ENCODE measurements around the gene HRH4. TPM values are rescaled to one million over a fixed set of nuclear protein-coding genes. Genes with fewer than 3 reads are reported as not detected.

The HRH4 gene
- total and polyA plus RNA-seq, 9 donors, result 0.06 to 0.08 TPM; not detected in 7

DNA sequence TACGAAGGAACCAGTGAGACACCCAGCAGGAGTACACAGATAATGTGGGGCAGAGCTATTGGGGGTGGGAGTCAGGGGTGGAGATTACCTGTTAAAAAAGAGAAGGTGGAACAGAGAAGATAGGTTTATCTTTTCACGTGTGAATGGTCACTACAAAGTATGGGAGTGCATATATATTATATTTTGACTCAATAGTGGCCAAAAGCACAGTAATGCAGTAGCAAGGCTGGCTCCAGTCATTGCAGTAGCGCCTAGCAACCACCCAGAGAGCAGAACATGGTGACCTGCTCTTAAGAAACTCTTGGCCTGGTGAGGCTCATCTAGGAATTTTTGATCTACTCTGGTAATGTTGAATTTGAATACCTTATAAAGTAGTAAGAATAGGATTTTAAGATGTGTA is 33.0 kb upstream of the HRH4 start:
- 42 to 51% (median 43%) methylated on average over 3 of the region's 3 CpGs for WGBS, 3 donors
- intact Hi-C loops (cut with DNase I), result no loop called here

GRCh38 chr18:24428709-24429108 is 31.7 kb upstream of the HRH4 start:
- Histone ChIP-seq H3K9me3 (no peaks in the 10 kb centered on the region), H3K36me3 (no peaks in the 10 kb centered on the region), H3K4me3 (no peak overlapping the region), H3K4me1 (ENCODE audit: insufficient read depth) (peaks cover 2% of the 10 kb centered on the region), H3K27ac (no peak overlapping the region), H3K27me3 (no peaks in the 10 kb centered on the region)
- no peak for TF ChIP-seq POLR2A (IDR thresholded peaks at IDR 0.05)
- no peak for TF ChIP-seq CTCF (IDR thresholded peaks at IDR 0.05)
- no peak for TF ChIP-seq EP300 (IDR thresholded peaks at IDR 0.05)
- intact Hi-C loops (cut with DNase I), result no loop called here
- DNase-seq, result no peak
- WGBS, 3 donors, result 78 to 84% (median 83%) methylated on average over 3 of the region's 3 CpGs

More for the DNA sequence above, 33.0 kb upstream of the HRH4 start:
- TF ChIP-seq CTCF (IDR thresholded peaks at IDR 0.05), result no peak
- no peak for TF ChIP-seq EP300 (IDR thresholded peaks at IDR 0.05)
- TF ChIP-seq POLR2A (IDR thresholded peaks at IDR 0.05), result no peak
- H3K27ac ChIP-seq, result no peak overlapping the region
- peaks cover 2% of the 10 kb centered on the region for H3K4me1 ChIP-seq (ENCODE audit: insufficient read depth)
- no peaks in the 10 kb centered on the region for H3K36me3 ChIP-seq
- DNase-seq, result no peak
- no peaks in the 10 kb centered on the region for H3K27me3 ChIP-seq
- H3K4me3 ChIP-seq, result peak overlapping the region; percentile 88
- H3K9me3 ChIP-seq, result no peaks in the 10 kb centered on the region

DNA sequence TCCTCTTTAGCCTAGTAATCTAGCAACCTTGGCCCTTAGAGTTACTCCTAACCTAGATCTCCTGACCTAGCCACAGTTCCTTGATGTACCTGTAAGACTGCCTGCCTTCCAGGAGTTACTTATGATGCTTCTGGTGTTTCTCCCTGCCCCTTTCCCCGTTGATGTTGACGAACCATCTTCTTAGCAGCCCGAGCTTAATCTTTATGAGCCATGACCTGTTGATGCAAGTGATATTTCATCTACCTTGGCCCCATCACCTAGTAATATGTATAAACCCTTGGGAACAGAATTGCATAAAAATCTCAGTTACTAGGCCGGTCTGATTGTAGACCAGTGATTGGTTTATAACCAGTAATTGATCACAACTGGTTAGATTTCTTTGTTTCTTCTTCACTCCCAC is 31.2 kb upstream of the HRH4 start:
- intact Hi-C loops (cut with DNase I), result no loop called here
- Histone ChIP-seq H3K4me1 (ENCODE audit: insufficient read depth) (peaks cover 2% of the 10 kb centered on the region), H3K9me3 (no peaks in the 10 kb centered on the region), H3K27me3 (no peaks in the 10 kb centered on the region), H3K4me3 (no peak overlapping the region), H3K27ac (no peak overlapping the region), H3K36me3 (no peaks in the 10 kb centered on the region)
- WGBS, 3 donors, result 92 to 93% (median 93%) methylated on average over 4 of the region's 4 CpGs
- DNase-seq, result no peak
- TF ChIP-seq POLR2A (IDR thresholded peaks at IDR 0.05), result no peak
- TF ChIP-seq EP300 (IDR thresholded peaks at IDR 0.05), result no peak
- no peak for TF ChIP-seq CTCF (IDR thresholded peaks at IDR 0.05)

DNA sequence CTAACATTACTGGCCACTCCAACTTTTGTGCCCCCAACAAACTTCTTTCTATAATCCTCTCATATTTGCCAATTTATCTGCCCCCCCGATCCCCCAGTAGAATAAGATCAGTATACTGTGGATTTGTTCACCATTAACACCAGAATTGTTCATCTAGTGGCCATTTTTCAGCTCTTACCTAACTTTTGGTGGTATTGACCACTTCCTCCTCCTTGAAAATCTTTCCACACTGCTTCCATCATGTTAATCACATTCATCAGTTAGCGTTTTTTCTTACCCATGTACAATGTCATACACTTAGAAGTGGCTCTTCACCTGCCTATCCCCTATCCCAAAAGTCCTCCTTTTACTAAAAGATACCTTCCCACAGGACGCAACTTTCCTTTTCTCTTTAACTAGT is 27.8 kb upstream of the HRH4 start:
- intact Hi-C loops (cut with DNase I), result no loop called here
- TF ChIP-seq POLR2A (IDR thresholded peaks at IDR 0.05), result no peak
- no peak for TF ChIP-seq CTCF (IDR thresholded peaks at IDR 0.05)
- no peak for TF ChIP-seq EP300 (IDR thresholded peaks at IDR 0.05)
- no peak for DNase-seq
- H3K4me1 ChIP-seq (ENCODE audit: insufficient read depth), result no peaks in the 10 kb centered on the region
- H3K36me3 ChIP-seq, result no peaks in the 10 kb centered on the region
- no peak overlapping the region for H3K4me3 ChIP-seq
- 94 to 97% (median 95%) methylated on average over 3 of the region's 3 CpGs for WGBS, 3 donors
- no peak overlapping the region for H3K27ac ChIP-seq
- H3K27me3 ChIP-seq, result no peaks in the 10 kb centered on the region
- no peaks in the 10 kb centered on the region for H3K9me3 ChIP-seq

DNA sequence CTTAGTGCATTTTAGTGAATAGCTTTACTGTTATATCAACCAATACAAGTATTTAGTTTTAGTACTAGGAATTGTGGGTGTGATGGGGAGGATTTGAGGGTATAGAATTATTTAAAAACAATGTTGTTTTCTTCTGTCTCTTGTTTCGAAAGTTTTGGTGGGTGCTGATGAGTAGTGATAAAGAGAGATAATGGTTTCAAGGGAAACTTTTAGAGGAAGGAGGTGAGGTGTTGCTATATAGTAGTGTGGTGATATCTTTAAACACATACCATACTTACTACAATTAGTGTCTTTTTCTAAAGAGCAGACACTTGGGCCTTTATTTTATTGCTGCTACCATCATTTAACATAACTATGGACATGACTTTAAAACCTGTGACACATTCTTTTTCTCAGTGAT is 23.5 kb upstream of the HRH4 start:
- TF ChIP-seq POLR2A (IDR thresholded peaks at IDR 0.05), result no peak
- TF ChIP-seq EP300 (IDR thresholded peaks at IDR 0.05), result no peak
- no peak for TF ChIP-seq CTCF (IDR thresholded peaks at IDR 0.05)
- DNase-seq, result no peak
- Histone ChIP-seq H3K36me3 (no peaks in the 10 kb centered on the region), H3K4me1 (ENCODE audit: insufficient read depth) (no peaks in the 10 kb centered on the region), H3K4me3 (no peak overlapping the region), H3K27ac (no peak overlapping the region), H3K27me3 (no peaks in the 10 kb centered on the region), H3K9me3 (no peaks in the 10 kb centered on the region)
- intact Hi-C loops (cut with DNase I), result no loop called here
- 80 to 83% (median 81%) methylated on average over 1 of the region's 1 CpG for WGBS, 3 donors

All from ovary (tissue), 9 donors.